GM23338 (cell line): ENCODE data around the gene RNF4. TPM values are rescaled to one million over a fixed set of nuclear protein-coding genes. Genes with fewer than 3 reads are reported as not detected.
A peak's percentile ranks its signal among the peaks of the same experiment; 100 is the strongest.

Source experiments
- ATAC-seq: fragments of 200-7000 bp; cut with Tn5 transposase; 3 replicates; pipeline ENCODE4 v1.9.1; 2020
- DNase-seq: peaks from one replicate; pipeline ENCODE4 v3.0.0-alpha.2; 2015; ENCODE audit warnings: low spot score
- H2AFZ ChIP-seq: fragments of 200-600 bp; sonication (generic); 2 replicates; pipeline ENCODE4 v1.8.0; 2016; ENCODE audit warnings: antibody characterized with exemption, mild to moderate bottlenecking, moderate library complexity
- H3F3A ChIP-seq: fragments of 200-600 bp; sonication (generic); replicated peaks from 2 replicates; pipeline ENCODE4 v1.8.0; 2017; ENCODE audit warnings: antibody characterized with exemption, mixed run types, low read depth
- H3K27ac ChIP-seq: fragments of 200-600 bp; sonication (generic); 2 replicates; pipeline ENCODE4 v1.6.1; 2016; ENCODE audit warnings: low read depth
- H3K27me3 ChIP-seq: fragments of 200-600 bp; sonication (generic); 2 replicates; pipeline ENCODE4 v1.8.0; 2016; ENCODE audit warnings: mild to moderate bottlenecking, mixed run types, moderate library complexity; ENCODE audit not compliant: insufficient read depth
- H3K36me3 ChIP-seq: fragments of 200-600 bp; sonication (generic); 2 replicates; pipeline ENCODE4 v1.8.0; 2016; ENCODE audit warnings: mild to moderate bottlenecking; ENCODE audit not compliant: insufficient read depth
- H3K4me1 ChIP-seq: fragments of 200-600 bp; sonication (generic); 2 replicates; pipeline ENCODE4 v1.8.0; 2016; ENCODE audit warnings: mild to moderate bottlenecking, moderate library complexity; ENCODE audit not compliant: insufficient read depth
- H3K4me2 ChIP-seq: fragments of 200-600 bp; sonication (generic); 2 replicates; pipeline ENCODE4 v1.7.1; 2017; ENCODE audit warnings: mixed run types
- H3K4me3 ChIP-seq: fragments of 200-600 bp; sonication (generic); 2 replicates; pipeline ENCODE4 v1.6.1; 2016; ENCODE audit warnings: mixed run types
- H3K79me2 ChIP-seq: fragments of 200-600 bp; sonication (generic); replicated peaks from 2 replicates; pipeline ENCODE4 v1.8.0; 2017; ENCODE audit warnings: mild to moderate bottlenecking; ENCODE audit not compliant: insufficient read depth
- H3K9me2 ChIP-seq: fragments of 200-600 bp; sonication (generic); 2 replicates; pipeline ENCODE4 v1.8.0; 2017; ENCODE audit not compliant: insufficient read depth
- H4K20me1 ChIP-seq: fragments of 200-600 bp; sonication (generic); replicated peaks from 2 replicates; pipeline ENCODE4 v1.8.0; 2017; ENCODE audit warnings: mild to moderate bottlenecking; ENCODE audit not compliant: insufficient read depth
- H3K27ac Mint-ChIP-seq: 2 replicates; pipeline ENCODE4 v1.8.0; 2020; ENCODE audit warnings: inconsistent platforms, mild to moderate bottlenecking, moderate library complexity, mixed read lengths
- H3K27me3 Mint-ChIP-seq: 3 replicates; pipeline ENCODE4 v1.8.0; 2022; ENCODE audit warnings: low read depth, mild to moderate bottlenecking, moderate library complexity, mixed read lengths, inconsistent platforms; ENCODE audit not compliant: insufficient read depth, poor library complexity
- H3K36me3 Mint-ChIP-seq: 3 replicates; pipeline ENCODE4 v1.8.0; 2021; ENCODE audit warnings: low read depth, mild to moderate bottlenecking, inconsistent platforms, moderate library complexity, mixed read lengths
- H3K4me1 Mint-ChIP-seq: 3 replicates; pipeline ENCODE4 v1.8.0; 2020; ENCODE audit warnings: mild to moderate bottlenecking, inconsistent platforms, mixed read lengths
- H3K4me3 Mint-ChIP-seq: 3 replicates; pipeline ENCODE4 v1.8.0; 2021; ENCODE audit warnings: moderate library complexity, mild to moderate bottlenecking, inconsistent platforms, mixed read lengths
- H3K9me3 Mint-ChIP-seq: 3 replicates; pipeline ENCODE4 v1.8.0; 2020; ENCODE audit warnings: moderate library complexity, mild to moderate bottlenecking, inconsistent platforms, mixed read lengths
- CREB1 ChIP-seq: fragments of 250-450 bp; sonication (Bioruptor Pico); IDR thresholded peaks from 2 replicates; pipeline ENCODE4 v1.5.0; 2020; ENCODE audit warnings: low read depth, mild to moderate bottlenecking, moderate library complexity
- CTCF ChIP-seq, 2 experiments: fragments of 200-600 bp in 1 of 2; sonication (generic) in 1 of 2; conservative IDR thresholded peaks; 2 replicates each; pipeline versions ENCODE4 v1.5.1 to v1.6.1; 2016 to 2017; ENCODE audit warnings: antibody characterized with exemption in 2 of 2, low read depth in 2 of 2, mild to moderate bottlenecking in 2 of 2, moderate library complexity in 1 of 2
- JUNB ChIP-seq: IDR thresholded peaks from one replicate; pipeline ENCODE4 v1.6.1; 2016; ENCODE audit warnings: antibody characterized with exemption; ENCODE audit not compliant: unreplicated experiment
- NANOG ChIP-seq: IDR thresholded peaks from 2 replicates; pipeline ENCODE4 v1.6.1; 2016; ENCODE audit warnings: antibody characterized with exemption, borderline replicate concordance
- POLR2AphosphoS5 ChIP-seq: IDR thresholded peaks from 2 replicates; pipeline ENCODE4 v1.6.1; 2016; ENCODE audit warnings: antibody characterized with exemption, low read depth
- REST ChIP-seq: IDR thresholded peaks from one replicate; pipeline ENCODE4 v1.6.1; 2018; ENCODE audit warnings: antibody characterized with exemption; ENCODE audit not compliant: unreplicated experiment
- ZNF114 ChIP-seq: fragments of 250-450 bp; sonication (Bioruptor Pico); IDR thresholded peaks from 2 replicates; pipeline ENCODE4 v1.5.0; 2020; ENCODE audit warnings: mild to moderate bottlenecking, moderate library complexity
- polyA plus RNA-seq: library from polyadenylated mRNA; unstranded; fragments of >200 nt; fragmentation: Nextera tagmentation; extraction: Ambion mirVana; gene quantifications from 2 replicates; pipeline ENCODE4 v1.2.1, GENCODE V29; 2016
- total RNA-seq: library from RNA; depleted of rRNA; stranded (reverse); fragments of >200 nt; shearing (Covaris generic); gene quantifications from 2 replicates; pipeline ENCODE4 v1.2.3, GENCODE V29; 2014

Gene RNF4
- total and polyA plus RNA-seq, 2 experiments from 2014 or later, result 47.7 to 77.2 TPM

GRCh38 chr4:2469192-2469984, 482 bp downstream of the RNF4 start (continued):
- TF ChIP-seq JUNB, result no peak
- TF ChIP-seq REST, result no peak
- TF ChIP-seq CREB1 (CRISPR knock-in tag), result no peak
- TF ChIP-seq CTCF (conservative IDR thresholded peaks at IDR 0.05; ENCODE audit: low read depth in 2 of 2), result no peak

GRCh38 chr4:2470791-2471190, 1.9 kb downstream of the RNF4 start:
- peaks cover 69% of the 10 kb centered on the region for H3K36me3 Mint-ChIP-seq
- no peak overlapping the region for H3K27ac ChIP-seq
- H4K20me1 ChIP-seq, result peaks cover 62% of the 10 kb centered on the region

More at GRCh38 chr4:2470791-2471190, 1.9 kb downstream of the RNF4 start:
- no peak overlapping the region for H3K27ac Mint-ChIP-seq
- H3F3A ChIP-seq, result peaks cover 22% of the 10 kb centered on the region
- peak overlapping the region; percentile 99 for H3K4me3 Mint-ChIP-seq
- no peaks in the 10 kb centered on the region for H3K27me3 ChIP-seq
- no peaks in the 10 kb centered on the region for H3K9me3 Mint-ChIP-seq
- TF ChIP-seq JUNB, result no peak
- TF ChIP-seq POLR2AphosphoS5, result no peak
- no peak for TF ChIP-seq REST
- no peak for TF ChIP-seq NANOG
- no peak for TF ChIP-seq ZNF114 (CRISPR knock-in tag)
- peaks cover 18% of the 10 kb centered on the region for H3K36me3 ChIP-seq
- no peak overlapping the region for H2AFZ ChIP-seq
- H3K4me1 Mint-ChIP-seq, result peaks cover 29% of the 10 kb centered on the region
- ATAC-seq, result no peak
- no peaks in the 10 kb centered on the region for H3K9me2 ChIP-seq
- peak overlapping the region; percentile 99 for H3K4me2 ChIP-seq
- peaks cover 84% of the 10 kb centered on the region for H3K79me2 ChIP-seq
- H3K4me3 ChIP-seq, result peak overlapping the region; percentile 97
- H3K4me1 ChIP-seq, result peaks cover 25% of the 10 kb centered on the region
- no peak for DNase-seq
- H3K27me3 Mint-ChIP-seq, result peaks cover 11% of the 10 kb centered on the region
